ENCODE results near the gene CNST. TPM values are rescaled to one million over a fixed set of nuclear protein-coding genes. Genes with fewer than 3 reads are reported as not detected.
A peak's percentile ranks its signal among the peaks of the same experiment; 100 is the strongest.

The CNST gene
- polyA plus RNA-seq, 1 donor (not counting 4 experiments of a cell fraction or from before 2014, with no cell fraction given) = 9.8 TPM

DNA sequence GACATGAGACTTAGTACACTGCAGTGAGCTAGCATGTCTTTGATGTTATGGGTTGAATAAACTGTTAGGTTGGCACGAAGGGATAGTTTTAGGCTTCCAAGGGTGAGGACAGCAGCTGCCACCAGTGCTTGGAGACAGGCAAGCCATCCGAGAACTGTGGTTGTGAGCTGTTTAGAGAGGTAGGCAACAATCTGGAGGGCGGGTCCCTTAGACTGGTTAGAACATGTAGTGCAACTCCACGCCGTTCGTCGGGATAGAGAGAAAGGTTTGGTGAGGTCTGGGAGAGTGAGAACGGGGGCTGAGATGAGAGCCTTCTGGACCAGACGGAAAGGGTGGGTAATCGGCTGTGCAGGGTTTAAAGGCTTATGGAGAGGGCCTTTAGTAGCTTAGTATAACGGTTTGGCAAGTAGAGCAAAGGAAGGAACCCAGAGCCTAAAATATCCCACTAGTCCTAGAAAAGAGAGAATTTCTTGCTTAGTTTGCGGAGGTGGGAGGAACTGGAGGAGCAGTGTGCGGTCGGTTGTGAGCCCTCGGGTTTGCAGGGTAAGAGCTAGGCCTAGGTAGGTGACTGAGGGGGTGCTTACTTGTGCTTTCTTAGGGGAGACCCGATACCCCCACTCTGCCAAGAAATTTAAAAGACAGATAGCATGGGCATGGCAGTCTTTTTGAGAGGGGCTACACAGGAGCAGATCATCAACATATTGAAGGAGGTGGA lies 72.8 kb downstream of the CNST start:
- H3K9me1 ChIP-seq (ENCODE audit: control insufficient read depth, extremely low read depth, insufficient read depth, low read length) = no peaks in the 10 kb centered on the region
- H2AFZ ChIP-seq (ENCODE audit: control insufficient read depth, low read length) = no peak overlapping the region
- DNase-seq (ENCODE audit: low read depth, low spot score) = no peak
- FAIRE-seq = no peak
- H3K4me1 ChIP-seq (ENCODE audit: control insufficient read depth, extremely low read depth, insufficient read depth, low read length) = peaks cover 4% of the 10 kb centered on the region
- H3K27me3 ChIP-seq (ENCODE audit: control insufficient read depth, extremely low read depth, insufficient read depth, low read length) = no peaks in the 10 kb centered on the region
- H3K79me2 ChIP-seq (ENCODE audit: control insufficient read depth, insufficient read depth, low read length) = no peaks in the 10 kb centered on the region
- H3K36me3 ChIP-seq (ENCODE audit: control insufficient read depth in 2 of 2, extremely low read depth in 1 of 2, insufficient read depth in 2 of 2, low read length in 2 of 2) = peaks cover 0 to 4% of the 10 kb centered on the region in 2 experiments
- TF ChIP-seq CTCF (optimal IDR thresholded peaks at IDR 0.05 in 1 of 3, IDR thresholded peaks at IDR 0.05 in 1 of 3, conservative IDR thresholded peaks at IDR 0.05 in 1 of 3; ENCODE audit: extremely low read depth in 1 of 3, insufficient read depth in 2 of 3, low read length in 3 of 3) (no peak), EZH2 (IDR thresholded peaks at IDR 0.05; ENCODE audit: low read length) (no peak)
- H3K4me3 ChIP-seq (ENCODE audit: control insufficient read depth in 2 of 3, extremely low read depth in 1 of 3, insufficient read depth in 2 of 3, low read depth in 1 of 3, low read length in 3 of 3) = no peak overlapping the region
- H3K27ac ChIP-seq (ENCODE audit: control insufficient read depth, insufficient read depth, low read length) = no peak overlapping the region
- H3K9ac ChIP-seq (ENCODE audit: control insufficient read depth, extremely low read depth, insufficient read depth, low read length) = no peak overlapping the region
- no peaks in the 10 kb centered on the region for H3K9me3 ChIP-seq (ENCODE audit: control insufficient read depth, low read depth, low read length)
- dilution Hi-C loops (cut with MboI; ENCODE audit: extremely low pct_ligation_motif_present, low sequenced_read_pairs) = no loop called here
- no peaks in the 10 kb centered on the region for H4K20me1 ChIP-seq (ENCODE audit: control insufficient read depth, extremely low read depth, insufficient read depth, low read length)
- H3K4me2 ChIP-seq (ENCODE audit: control insufficient read depth, extremely low read depth, insufficient read depth, low read depth, low read length) = peak overlapping the region; percentile 25

DNA sequence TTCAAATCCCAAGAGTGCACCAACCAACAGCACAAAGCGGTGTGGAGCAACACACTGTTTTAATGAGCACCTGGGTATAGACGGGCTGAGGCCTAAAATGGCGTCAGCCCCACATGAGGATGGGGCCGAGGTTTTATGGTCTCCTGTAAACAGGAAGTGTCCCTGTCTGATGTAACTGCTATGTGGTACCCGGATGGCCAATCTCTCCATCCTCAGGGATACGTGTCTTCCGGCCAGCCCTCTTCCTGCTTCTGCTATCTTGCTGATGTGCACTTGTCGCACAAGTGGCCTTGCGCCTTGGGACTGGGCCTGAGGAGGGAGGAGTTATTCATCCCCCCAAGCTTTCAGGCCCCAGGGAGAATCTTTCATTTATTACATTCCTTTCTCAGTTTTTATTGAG lies 73.5 kb downstream of the CNST start:
- dilution Hi-C loops (cut with MboI; ENCODE audit: extremely low pct_ligation_motif_present, low sequenced_read_pairs) = no loop called here
- FAIRE-seq (no peak), DNase-seq (ENCODE audit: low read depth, low spot score) (no peak)
- Histone ChIP-seq H2AFZ (ENCODE audit: control insufficient read depth, low read length) (no peak overlapping the region), H3K4me2 (ENCODE audit: control insufficient read depth, extremely low read depth, insufficient read depth, low read depth, low read length) (no peak overlapping the region), H3K27ac (ENCODE audit: control insufficient read depth, insufficient read depth, low read length) (no peak overlapping the region), H3K9me1 (ENCODE audit: control insufficient read depth, extremely low read depth, insufficient read depth, low read length) (no peaks in the 10 kb centered on the region), H3K79me2 (ENCODE audit: control insufficient read depth, insufficient read depth, low read length) (no peaks in the 10 kb centered on the region), H4K20me1 (ENCODE audit: control insufficient read depth, extremely low read depth, insufficient read depth, low read length) (no peaks in the 10 kb centered on the region), H3K27me3 (ENCODE audit: control insufficient read depth, extremely low read depth, insufficient read depth, low read length) (no peaks in the 10 kb centered on the region), H3K9me3 (ENCODE audit: control insufficient read depth, low read depth, low read length) (no peaks in the 10 kb centered on the region), H3K4me3 (ENCODE audit: control insufficient read depth in 2 of 3, extremely low read depth in 1 of 3, insufficient read depth in 2 of 3, low read depth in 1 of 3, low read length in 3 of 3) (no peak overlapping the region), H3K9ac (ENCODE audit: control insufficient read depth, extremely low read depth, insufficient read depth, low read length) (no peak overlapping the region), H3K4me1 (ENCODE audit: control insufficient read depth, extremely low read depth, insufficient read depth, low read length) (peaks cover 4% of the 10 kb centered on the region), H3K36me3 (ENCODE audit: control insufficient read depth in 2 of 2, extremely low read depth in 1 of 2, insufficient read depth in 2 of 2, low read length in 2 of 2) (peaks cover 0 to 7% of the 10 kb centered on the region in 2 experiments)
- TF ChIP-seq CTCF (optimal IDR thresholded peaks at IDR 0.05 in 1 of 3, IDR thresholded peaks at IDR 0.05 in 1 of 3, conservative IDR thresholded peaks at IDR 0.05 in 1 of 3; ENCODE audit: extremely low read depth in 1 of 3, insufficient read depth in 2 of 3, low read length in 3 of 3) (no peak), EZH2 (IDR thresholded peaks at IDR 0.05; ENCODE audit: low read length) (no peak)
